HepG2 (cell line): ENCODE data around the gene GLIPR1L2. TPM values are rescaled to one million over a fixed set of nuclear protein-coding genes. Genes with fewer than 3 reads are reported as not detected.

Experiments
- ADNP ChIP-seq: sonication (generic); formaldehyde crosslinking; IDR thresholded peaks from 2 replicates; pipeline ENCODE4 v1.4.0; 2020; ENCODE audit warnings: missing genetic modification reagents
- CAMTA2 ChIP-seq: sonication (generic); formaldehyde crosslinking; IDR thresholded peaks from 2 replicates; pipeline ENCODE4 v1.4.0; 2020; ENCODE audit warnings: mild to moderate bottlenecking, missing genetic modification reagents, borderline replicate concordance
- CREM ChIP-seq, 2 experiments: sonication (generic) in 1 of 2; formaldehyde crosslinking in 1 of 2; IDR thresholded peaks; 2 replicates each; pipeline versions ENCODE4 v1.4.0 to v1.6.1; 2016 to 2020; ENCODE audit warnings: antibody characterized with exemption in 1 of 2, mild to moderate bottlenecking in 1 of 2, missing genetic modification reagents in 1 of 2
- ETS1 ChIP-seq: sonication (generic); formaldehyde crosslinking; IDR thresholded peaks from 2 replicates; pipeline ENCODE4 v1.4.0; 2020; ENCODE audit warnings: missing genetic modification reagents
- GATA4 ChIP-seq: sonication (generic); IDR thresholded peaks from 2 replicates; pipeline ENCODE4 v1.6.1; 2016; ENCODE audit warnings: antibody characterized with exemption, low read depth, borderline replicate concordance
- HIVEP1 ChIP-seq: sonication (generic); formaldehyde crosslinking; IDR thresholded peaks from 2 replicates; pipeline ENCODE4 v1.4.0; 2020; ENCODE audit warnings: mild to moderate bottlenecking, missing genetic modification reagents
- MLXIP ChIP-seq: sonication (generic); formaldehyde crosslinking; IDR thresholded peaks from 2 replicates; pipeline ENCODE4 v1.9.0; 2021; ENCODE audit warnings: missing genetic modification reagents, borderline replicate concordance
- NBN ChIP-seq: fragments of 450-650 bp; conservative IDR thresholded peaks from 2 replicates; pipeline ENCODE4 v1.6.1; 2017
- NFIC ChIP-seq: IDR thresholded peaks from 2 replicates; pipeline ENCODE4 v1.6.1; 2012; ENCODE audit warnings: mild to moderate bottlenecking, low read length, inconsistent platforms
- NFYB ChIP-seq: sonication (generic); formaldehyde crosslinking; IDR thresholded peaks from 2 replicates; pipeline ENCODE4 v1.4.0; 2020; ENCODE audit warnings: missing genetic modification reagents
- POGZ ChIP-seq: sonication (generic); formaldehyde crosslinking; IDR thresholded peaks from 2 replicates; pipeline ENCODE4 v1.4.0; 2020; ENCODE audit warnings: mild to moderate bottlenecking, missing genetic modification reagents
- RFX3 ChIP-seq: IDR thresholded peaks from 2 replicates; pipeline ENCODE4 v1.6.1; 2016; ENCODE audit warnings: missing biosample characterization, missing genetic modification reagents
- RXRB ChIP-seq: IDR thresholded peaks from 2 replicates; pipeline ENCODE4 v1.6.1; 2016; ENCODE audit warnings: borderline replicate concordance, missing genetic modification reagents, missing compliant biosample characterization
- ZBTB49 ChIP-seq: sonication (generic); formaldehyde crosslinking; IDR thresholded peaks from 2 replicates; pipeline ENCODE4 v1.4.0; 2020; ENCODE audit warnings: missing genetic modification reagents, borderline replicate concordance
- ZFP91 ChIP-seq: sonication (generic); formaldehyde crosslinking; IDR thresholded peaks from 2 replicates; pipeline ENCODE4 v1.9.0; 2022; ENCODE audit warnings: missing genetic modification reagents, mild to moderate bottlenecking, borderline replicate concordance
- ZNF563 ChIP-seq: sonication (generic); formaldehyde crosslinking; IDR thresholded peaks from 2 replicates; pipeline ENCODE4 v1.8.0; 2022; ENCODE audit warnings: mild to moderate bottlenecking, moderate library complexity, missing genetic modification reagents
- ZNF775 ChIP-seq: sonication (generic); formaldehyde crosslinking; IDR thresholded peaks from 2 replicates; pipeline ENCODE4 v1.4.0; 2020; ENCODE audit warnings: missing genetic modification reagents, mild to moderate bottlenecking, moderate library complexity, borderline replicate concordance
- polyA plus RNA-seq, 8 experiments: library from polyadenylated mRNA; depleted of rRNA in 3 of 8; stranded (reverse) in 7 of 8; unstranded in 1 of 8; fragments of >200 nt; fragmentation: Illumina TruSeq in 4 of 8; extraction: Trizol in 4 of 8; gene quantifications; 2 replicates each; pipeline versions ENCODE4 v1.2.1 to v1.2.3, GENCODE V29; 2011 to 2016; ENCODE audit warnings: low read depth in 4 of 8, missing spikeins in 1 of 8, mixed read lengths in 1 of 8; ENCODE audit not compliant: insufficient read depth in 1 of 8
- total RNA-seq, 5 experiments: library from RNA; depleted of rRNA; stranded (reverse); fragments of >200 nt; fragmentation: Illumina TruSeq; extraction: Trizol; gene quantifications; 2 replicates each; pipeline ENCODE4 v1.2.3, GENCODE V29; 2016; ENCODE audit warnings: low read depth in 1 of 5
- TF ChIP-seq, protein P1 (sequence below): sonication (generic); formaldehyde crosslinking; IDR thresholded peaks from 2 replicates; pipeline ENCODE4 v1.5.0; 2020; ENCODE audit warnings: missing genetic modification reagents

The GLIPR1L2 gene
- total and polyA plus RNA-seq, 2 of the 13 experiments (the other 11 are each of a cell fraction or from before 2014, with no cell fraction given), result not detected

GRCh38 chr12:75444429-75445136 lies 53.7 kb downstream of the GLIPR1L2 start (continued):
- TF ChIP-seq CREM (IDR thresholded peaks at IDR 0.05), result 0 out of 2 replicates have a peak, but pooled peaks have one; percentile 16
- no peak for TF ChIP-seq CREM (CRISPR knock-in tag; IDR thresholded peaks at IDR 0.05)
- TF ChIP-seq CAMTA2 (CRISPR knock-in tag), result no peak
- no peak for TF ChIP-seq ETS1 (CRISPR knock-in tag)
- TF ChIP-seq, protein P1, sequence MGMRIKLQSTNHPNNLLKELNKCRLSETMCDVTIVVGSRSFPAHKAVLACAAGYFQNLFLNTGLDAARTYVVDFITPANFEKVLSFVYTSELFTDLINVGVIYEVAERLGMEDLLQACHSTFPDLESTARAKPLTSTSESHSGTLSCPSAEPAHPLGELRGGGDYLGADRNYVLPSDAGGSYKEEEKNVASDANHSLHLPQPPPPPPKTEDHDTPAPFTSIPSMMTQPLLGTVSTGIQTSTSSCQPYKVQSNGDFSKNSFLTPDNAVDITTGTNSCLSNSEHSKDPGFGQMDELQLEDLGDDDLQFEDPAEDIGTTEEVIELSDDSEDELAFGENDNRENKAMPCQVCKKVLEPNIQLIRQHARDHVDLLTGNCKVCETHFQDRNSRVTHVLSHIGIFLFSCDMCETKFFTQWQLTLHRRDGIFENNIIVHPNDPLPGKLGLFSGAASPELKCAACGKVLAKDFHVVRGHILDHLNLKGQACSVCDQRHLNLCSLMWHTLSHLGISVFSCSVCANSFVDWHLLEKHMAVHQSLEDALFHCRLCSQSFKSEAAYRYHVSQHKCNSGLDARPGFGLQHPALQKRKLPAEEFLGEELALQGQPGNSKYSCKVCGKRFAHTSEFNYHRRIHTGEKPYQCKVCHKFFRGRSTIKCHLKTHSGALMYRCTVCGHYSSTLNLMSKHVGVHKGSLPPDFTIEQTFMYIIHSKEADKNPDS (CRISPR knock-in tag), result no peak
- no peak for TF ChIP-seq ZBTB49 (CRISPR knock-in tag)
- TF ChIP-seq ZNF775 (CRISPR knock-in tag), result no peak
- TF ChIP-seq RFX3 (CRISPR knock-in tag), result no peak
- TF ChIP-seq ZNF563, result no peak
- no peak for TF ChIP-seq NFYB (CRISPR knock-in tag)
- TF ChIP-seq ADNP (CRISPR knock-in tag), result no peak
- TF ChIP-seq MLXIP (CRISPR knock-in tag), result no peak
- TF ChIP-seq NFIC, result no peak
- TF ChIP-seq RXRB (CRISPR knock-in tag), result peak; percentile 32; the same call in 1 of the 2 replicates
- TF ChIP-seq GATA4, result no peak
- no peak for TF ChIP-seq ZFP91 (CRISPR knock-in tag)
- TF ChIP-seq POGZ (CRISPR knock-in tag), result no peak
- no peak for TF ChIP-seq NBN
- no peak for TF ChIP-seq HIVEP1 (CRISPR knock-in tag)
